IPS-18c (cell line): ENCODE results near the gene ELMO3.
A peak's percentile ranks its signal among the peaks of the same experiment; 100 is the strongest.

Source experiments
- H3K4me3 ChIP-seq: 2 replicates; pipeline ENCODE4 v1.7.0; 2013; ENCODE audit warnings: low read depth, mild to moderate bottlenecking, low read length, moderate library complexity; ENCODE audit not compliant: insufficient read depth
- H3K9me3 ChIP-seq: one replicate; pipeline ENCODE4 v1.6.1; 2013; ENCODE audit warnings: mild to moderate bottlenecking, low read length, moderate library complexity; ENCODE audit not compliant: control insufficient read depth, insufficient read depth

ELMO3 gene

DNA sequence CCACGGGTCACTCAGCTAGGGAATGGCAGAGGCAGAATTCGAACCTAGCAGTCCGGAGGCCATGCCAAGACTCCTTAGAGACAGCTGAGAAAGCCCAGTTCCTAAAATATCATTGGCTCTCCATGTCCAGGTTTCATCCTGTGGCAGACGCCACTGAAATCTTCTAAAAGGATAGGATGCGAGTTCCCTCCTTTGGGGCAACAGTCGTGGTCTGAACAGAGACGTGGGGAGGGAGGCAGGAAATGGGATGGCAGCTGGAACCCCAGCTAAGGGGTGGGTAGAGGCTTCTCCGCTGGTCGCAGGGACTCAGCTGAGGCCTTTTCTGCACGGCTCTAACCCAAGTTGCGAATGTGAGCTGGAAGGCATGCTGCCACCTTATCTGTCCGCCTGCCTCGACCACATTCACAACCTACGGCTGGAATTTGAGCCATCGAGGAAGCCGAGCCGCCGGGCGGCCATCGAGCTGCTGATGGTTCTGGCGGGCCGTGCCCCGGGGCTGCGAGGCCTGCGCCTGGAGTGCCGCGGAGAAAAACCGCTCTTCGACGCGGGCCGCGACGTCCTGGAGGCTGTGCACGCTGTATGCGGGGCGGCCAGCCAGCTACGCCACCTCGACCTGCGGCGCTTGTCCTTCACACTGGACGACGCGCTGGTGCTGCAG is 36.3 kb upstream of the ELMO3 start:
- H3K4me3 ChIP-seq: peak overlapping the region; percentile 43; the same call in 1 of the 2 replicates
- H3K9me3 ChIP-seq: peaks cover 6% of the 10 kb centered on the region

DNA sequence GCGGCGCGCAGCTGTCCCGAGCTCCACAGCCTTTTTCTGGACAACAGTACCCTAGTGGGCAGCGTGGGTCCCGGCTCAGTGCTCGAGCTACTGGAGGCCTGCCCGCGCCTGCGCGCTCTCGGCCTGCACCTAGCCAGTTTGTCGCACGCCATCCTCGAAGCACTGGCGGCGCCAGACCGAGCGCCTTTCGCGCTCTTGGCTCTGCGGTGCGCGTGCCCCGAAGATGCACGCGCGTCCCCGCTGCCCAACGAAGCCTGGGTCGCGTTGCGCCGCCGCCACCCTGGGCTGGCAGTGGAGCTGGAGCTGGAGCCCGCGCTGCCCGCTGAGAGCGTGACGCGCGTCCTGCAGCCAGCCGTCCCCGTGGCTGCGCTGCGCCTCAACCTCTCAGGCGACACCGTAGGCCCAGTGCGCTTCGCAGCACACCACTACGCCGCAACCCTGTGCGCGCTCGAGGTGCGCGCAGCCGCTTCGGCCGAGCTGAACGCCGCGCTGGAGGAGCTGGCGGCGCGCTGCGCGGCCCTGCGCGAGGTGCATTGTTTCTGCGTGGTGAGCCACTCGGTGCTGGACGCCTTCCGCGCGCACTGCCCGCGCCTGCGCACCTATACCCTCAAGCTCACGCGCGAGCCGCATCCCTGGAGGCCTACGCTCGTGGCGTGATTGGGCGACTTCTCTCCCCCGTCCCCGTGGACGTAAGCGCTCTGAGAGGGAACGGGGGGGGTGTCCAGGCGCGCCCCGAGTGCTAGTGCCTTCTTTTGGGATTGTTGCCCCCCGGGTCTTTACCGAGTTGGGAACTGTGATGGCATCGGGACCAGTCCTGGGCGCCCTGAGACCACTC is 35.5 kb upstream of the ELMO3 start:
- Histone ChIP-seq H3K9me3 (peaks cover 6% of the 10 kb centered on the region), H3K4me3 (peak overlapping the region; percentile 43)

DNA sequence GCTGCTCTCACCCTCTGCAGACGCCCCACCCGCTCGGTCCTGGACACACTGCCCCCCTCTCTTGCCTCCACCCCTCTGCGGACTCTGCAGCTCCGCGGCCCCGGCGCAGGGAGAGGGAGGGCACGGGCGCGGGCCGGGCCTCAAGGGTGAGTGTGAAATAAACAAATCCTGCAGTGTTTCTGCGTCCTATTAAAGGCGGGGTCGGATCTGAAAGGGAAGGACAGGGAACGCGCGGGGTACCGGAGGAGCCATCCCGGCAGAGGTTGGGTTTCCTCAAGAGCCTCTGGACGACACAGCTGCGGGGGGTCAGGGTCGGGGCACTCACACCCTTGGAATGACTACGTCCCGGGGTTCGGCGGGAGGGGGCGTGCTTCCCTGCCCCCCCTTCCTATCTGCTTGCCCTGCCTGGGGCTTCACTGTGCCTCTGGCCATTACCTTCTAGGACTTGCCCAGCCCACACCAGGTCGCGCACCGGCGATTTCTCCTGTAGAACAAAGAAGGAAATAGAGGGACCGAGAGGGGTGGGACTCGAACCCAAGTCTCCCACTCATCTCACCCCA is 34.9 kb upstream of the ELMO3 start:
- Histone ChIP-seq H3K9me3 (peaks cover 6% of the 10 kb centered on the region), H3K4me3 (peak overlapping the region; percentile 43; the same call in 1 of the 2 replicates)

DNA sequence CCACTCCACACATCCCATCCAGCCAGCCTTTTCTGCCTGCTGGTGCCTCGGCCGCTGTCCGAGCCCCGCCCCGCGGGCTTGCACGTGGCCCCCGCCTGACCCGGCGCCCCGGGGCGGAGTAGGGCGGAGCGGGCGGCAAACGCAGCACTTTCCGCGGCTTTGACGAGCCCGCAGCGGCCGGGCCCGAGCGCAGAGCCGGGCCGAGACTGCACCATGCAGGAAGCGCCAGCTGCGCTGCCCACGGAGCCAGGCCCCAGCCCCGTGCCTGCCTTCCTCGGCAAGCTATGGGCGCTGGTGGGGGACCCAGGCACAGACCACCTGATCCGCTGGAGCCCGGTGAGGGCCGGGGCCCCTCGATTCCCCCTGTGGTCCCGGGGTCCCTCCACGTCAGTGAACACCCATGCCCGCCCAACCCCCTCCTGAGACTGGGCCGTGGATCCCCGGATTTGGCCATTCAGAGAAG is 34.3 kb upstream of the ELMO3 start, which contains the start of gene HSF4:
HSF4 (plus strand) TSS at position 147 of the 463 bp plus-strand sequence; CDS start at position 214, 67 bp downstream.
- peak within 1 kb of the TSS; percentile 43 for H3K4me3 ChIP-seq

DNA sequence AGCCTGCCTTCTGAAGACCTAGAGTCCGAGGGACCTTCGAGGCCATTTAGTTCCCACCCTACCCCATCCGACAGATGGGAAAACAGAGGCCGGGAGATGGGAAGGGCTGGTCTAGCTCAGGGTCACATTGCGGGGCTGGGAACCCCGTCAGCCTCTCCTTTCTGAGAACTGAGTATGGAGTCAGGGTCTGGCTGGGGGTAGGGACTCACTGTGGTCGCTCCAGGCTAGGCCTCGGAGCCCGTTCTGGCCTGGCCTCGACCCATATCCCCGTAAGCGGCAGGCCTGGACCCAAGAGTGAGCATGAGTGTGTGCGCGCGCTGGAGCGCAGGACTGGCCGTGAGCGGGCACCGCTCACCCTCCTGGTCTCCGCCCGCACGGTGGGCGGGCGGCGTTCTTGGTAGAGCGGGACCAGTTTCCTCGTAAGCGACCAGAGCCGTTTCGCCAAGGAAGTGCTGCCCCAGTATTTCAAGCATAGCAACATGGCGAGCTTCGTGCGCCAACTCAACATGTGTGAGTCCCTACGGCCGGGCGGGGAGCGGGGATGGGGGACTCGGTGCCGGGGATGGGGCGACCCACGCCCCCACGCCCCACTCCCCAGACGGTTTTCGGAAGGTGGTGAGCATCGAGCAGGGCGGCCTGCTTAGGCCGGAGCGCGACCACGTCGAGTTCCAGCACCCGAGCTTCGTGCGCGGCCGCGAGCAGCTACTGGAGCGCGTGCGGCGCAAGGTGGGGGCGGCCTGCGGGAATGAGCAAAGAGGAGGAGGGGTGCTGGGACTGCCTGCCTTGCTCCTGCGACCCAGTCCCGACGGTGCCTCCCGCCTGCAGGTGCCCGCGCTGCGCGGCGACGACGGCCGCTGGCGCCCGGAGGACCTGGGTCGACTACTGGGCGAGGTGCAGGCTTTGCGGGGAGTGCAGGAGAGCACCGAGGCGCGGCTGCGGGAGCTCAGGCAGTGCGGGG is 33.5 kb upstream of the ELMO3 start:
- Histone ChIP-seq H3K9me3 (peaks cover 6% of the 10 kb centered on the region), H3K4me3 (peak overlapping the region; percentile 31)

More for the DNA sequence above, 34.3 kb upstream of the ELMO3 start, which contains the start of gene HSF4:
- peaks cover 6% of the 10 kb centered on the region for H3K9me3 ChIP-seq

DNA sequence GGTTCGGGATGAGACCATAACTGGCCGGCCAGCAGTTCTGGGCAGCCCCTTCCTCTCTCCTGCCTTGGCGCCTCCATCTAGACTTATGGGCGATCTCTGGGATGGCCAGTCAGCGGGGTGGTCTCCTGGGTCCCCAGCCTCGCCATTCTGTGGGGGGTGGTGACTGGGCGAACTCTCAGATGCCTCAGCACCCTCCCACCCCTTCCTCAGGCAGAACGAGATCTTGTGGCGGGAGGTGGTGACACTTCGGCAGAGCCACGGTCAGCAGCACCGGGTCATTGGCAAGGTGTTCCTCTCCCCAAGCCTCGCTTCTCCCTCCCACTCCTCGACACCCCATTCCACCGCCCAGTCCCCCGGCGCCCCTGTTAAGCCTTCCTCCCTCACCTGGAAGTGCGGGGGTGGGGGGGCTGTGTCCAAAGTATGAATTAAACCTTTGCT is 32.8 kb upstream of the ELMO3 start:
- Histone ChIP-seq H3K9me3 (peaks cover 6% of the 10 kb centered on the region), H3K4me3 (no peak overlapping the region)

DNA sequence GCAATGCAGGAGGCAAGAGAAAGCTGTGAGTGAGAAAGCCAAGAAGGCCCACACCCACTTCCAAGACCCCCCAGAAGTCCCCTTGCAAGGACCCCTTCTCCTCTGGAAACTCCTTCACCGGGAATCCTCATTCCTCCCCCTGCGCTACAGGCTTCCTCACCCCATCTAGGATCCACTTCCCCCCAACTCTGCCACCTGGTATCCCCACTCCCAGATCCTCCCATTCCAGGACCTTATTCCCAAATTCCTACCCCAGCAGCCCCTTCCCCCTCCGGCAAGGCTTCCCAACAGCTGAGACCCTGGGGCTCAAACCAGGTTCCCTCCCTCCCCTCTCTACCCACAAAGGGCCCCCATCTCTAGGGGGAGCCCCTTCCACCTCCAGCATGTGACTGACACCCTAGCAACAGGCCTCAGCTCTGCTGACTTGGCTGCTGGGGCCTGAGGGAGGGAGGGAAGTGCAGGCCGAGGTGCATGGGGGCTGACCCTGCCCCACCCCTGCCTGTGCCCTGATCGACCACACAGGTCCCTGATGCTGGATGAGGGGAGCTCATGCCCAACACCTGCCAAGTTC is 32.2 kb upstream of the ELMO3 start:
- no peak overlapping the region for H3K4me3 ChIP-seq
- H3K9me3 ChIP-seq: peaks cover 6% of the 10 kb centered on the region

DNA sequence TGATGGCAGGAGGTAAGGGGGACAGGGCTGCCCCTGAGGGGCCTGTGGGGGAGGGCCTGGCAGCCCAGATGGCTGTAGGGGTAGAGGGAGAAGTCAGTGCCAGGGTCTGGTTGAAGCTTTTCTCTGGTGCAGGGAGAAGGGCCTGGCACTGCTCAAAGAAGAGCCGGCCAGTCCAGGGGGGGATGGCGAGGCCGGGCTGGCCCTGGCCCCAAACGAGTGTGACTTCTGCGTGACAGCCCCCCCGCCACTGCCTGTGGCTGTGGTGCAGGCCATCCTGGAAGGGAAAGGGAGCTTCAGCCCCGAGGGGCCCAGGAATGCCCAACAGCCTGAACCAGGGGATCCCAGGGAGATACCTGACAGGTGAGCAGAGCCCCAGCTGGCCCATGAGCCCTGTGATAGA is 31.3 kb upstream of the ELMO3 start:
- Histone ChIP-seq H3K4me3 (no peak overlapping the region), H3K9me3 (peaks cover 6% of the 10 kb centered on the region)

DNA sequence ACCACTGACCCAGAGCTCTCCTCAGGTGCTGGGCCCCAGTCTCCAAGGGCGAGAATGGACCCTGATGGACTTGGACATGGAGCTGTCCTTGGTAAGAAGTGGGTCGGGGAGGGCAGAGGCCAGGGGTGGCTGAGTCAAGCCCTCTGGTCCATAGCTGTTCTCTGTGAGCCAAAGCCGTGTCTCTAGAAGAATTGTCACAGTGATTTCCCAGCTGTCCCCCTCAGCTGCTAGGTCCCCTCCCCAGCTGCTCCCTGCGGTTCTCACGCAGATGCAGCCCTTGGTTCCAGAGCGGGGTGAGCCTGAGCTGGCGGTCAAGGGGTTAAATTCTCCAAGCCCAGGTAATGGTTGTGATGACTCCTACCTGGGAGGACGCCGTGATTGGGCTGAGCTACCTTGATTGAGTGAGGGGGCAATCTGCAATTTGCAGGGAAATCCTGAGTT is 29.9 kb upstream of the ELMO3 start:
- peaks cover 3% of the 10 kb centered on the region for H3K9me3 ChIP-seq
- H3K4me3 ChIP-seq: peak overlapping the region; percentile 64

DNA sequence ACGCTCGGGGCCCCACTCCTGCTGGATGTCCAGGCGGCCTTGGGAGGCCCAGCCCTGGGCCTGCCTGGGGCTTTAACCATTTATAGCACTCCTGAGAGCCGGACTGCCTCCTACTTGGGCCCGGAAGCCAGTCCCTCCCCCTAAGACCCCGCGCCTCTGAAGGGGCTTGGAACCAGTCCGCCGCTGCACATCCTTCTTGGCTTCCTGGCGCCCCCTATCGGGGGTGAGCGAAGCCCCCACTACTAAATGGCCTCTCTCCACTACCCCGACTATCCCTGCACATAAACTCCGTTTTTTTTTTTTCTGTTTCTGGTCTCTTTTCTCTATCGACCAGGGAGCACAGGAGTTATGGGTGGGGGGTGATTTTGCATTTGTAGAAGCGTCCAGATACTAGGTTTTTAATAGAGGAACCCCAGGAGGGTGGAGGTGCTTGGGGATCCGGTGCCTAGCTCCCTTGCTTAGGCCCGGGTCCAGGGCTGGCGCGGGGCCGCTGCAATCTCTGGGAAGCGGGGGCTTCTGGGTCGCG is 29.2 kb upstream of the ELMO3 start:
- Histone ChIP-seq H3K4me3 (peak overlapping the region; percentile 64), H3K9me3 (peaks cover 3% of the 10 kb centered on the region)

DNA sequence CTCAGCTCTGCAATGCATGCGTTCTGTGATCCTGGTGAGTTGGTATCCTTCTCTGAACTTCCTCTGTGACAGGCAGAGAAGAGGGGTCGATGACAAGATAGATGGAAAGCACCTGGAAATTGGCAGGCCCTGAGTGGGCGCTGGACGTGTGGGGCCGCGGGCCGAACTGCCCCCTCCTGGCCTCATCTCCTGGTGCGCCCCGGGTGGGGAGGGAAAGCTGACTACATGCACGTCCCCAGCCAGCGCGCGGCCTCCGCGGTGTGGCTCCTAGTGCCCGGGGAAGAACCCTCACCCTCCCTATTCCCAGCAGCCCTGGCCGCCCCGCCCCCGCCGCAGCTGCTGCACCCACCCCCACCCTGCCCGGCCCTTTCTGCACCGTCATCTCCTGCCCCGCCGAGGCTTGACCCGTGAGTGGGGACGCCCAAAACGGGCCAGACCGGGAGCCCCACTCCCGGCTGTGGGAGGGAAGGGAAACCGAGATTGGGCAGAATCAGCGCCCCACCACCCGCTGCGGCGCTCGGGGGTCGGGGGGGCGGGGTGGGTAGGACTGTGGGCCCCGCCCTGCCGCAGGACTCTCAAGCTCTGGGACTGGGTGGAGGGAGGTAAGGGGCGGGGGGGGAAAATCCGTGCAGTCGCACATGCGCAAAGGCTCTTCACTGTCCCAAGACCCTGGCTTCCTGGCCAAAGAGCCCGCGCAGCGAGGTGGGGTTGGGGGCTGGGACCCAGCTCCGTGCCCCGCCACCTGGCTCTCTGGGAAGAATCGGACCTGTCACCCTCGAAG is 28.6 kb upstream of the ELMO3 start, which contains the start of gene NOL3:
NOL3 (plus strand) TSS at position 371 of the 781 bp plus-strand sequence.
- H3K4me3 ChIP-seq: peak within 1 kb of the TSS; percentile 64

DNA sequence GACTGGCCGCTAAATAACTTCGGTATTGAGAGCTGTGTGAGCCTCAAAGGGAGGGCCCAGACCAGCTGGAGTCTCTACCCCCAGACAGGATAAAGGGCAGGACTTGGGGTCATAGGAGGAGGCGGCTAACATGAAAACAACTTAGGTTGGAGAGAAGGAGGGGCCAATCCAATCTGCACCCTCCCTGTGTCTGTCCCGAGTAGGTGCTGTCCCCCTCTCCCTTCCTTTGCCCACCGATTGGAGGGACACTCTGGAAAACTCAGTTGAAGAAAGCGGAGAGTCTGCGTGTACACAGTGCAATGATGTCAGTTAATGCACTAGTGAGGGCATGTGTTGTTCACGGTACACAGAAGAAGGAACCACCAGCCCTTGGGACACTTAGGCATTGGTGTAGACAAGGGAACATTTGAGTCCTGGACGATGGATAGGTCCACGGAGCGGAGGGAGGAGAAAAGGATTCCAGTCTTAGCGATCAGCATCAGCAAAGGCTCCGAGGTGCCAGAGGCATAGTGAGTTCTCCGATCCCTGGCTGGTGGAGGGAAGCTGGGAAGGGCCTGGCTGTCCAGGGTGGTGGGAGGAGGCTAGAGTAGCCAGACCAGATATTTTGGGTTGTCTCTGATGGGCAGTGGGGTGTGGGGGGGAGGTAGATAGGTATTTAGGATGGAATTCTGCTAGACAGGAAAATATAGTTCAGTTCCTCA is 27.8 kb upstream of the ELMO3 start:
- H3K9me3 ChIP-seq: no peaks in the 10 kb centered on the region
- H3K4me3 ChIP-seq: peak overlapping the region; percentile 64

More for the DNA sequence above, 28.6 kb upstream of the ELMO3 start, which contains the start of gene NOL3:
- no peaks in the 10 kb centered on the region for H3K9me3 ChIP-seq

DNA sequence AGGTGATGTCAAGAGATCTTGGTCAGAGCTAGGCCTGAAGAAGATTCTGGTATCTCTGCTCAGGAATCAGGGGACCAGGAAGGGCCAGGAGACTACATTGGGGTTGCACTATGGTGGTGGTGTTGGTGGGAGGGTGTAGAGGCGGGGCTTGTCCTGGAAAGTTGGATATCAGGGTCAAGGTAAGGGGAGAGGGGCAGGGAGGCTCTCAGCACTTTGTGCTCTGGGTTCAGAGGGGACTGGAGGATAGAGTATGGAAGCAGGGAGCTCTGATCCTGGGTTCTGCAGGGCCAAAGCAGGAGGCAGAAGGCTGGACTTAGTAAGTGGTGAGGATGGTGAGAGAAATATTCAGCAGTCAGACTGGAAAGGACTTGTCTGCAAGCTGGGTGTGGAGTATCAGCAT is 25.6 kb upstream of the ELMO3 start:
- Histone ChIP-seq H3K9me3 (no peaks in the 10 kb centered on the region), H3K4me3 (no peak overlapping the region)

DNA sequence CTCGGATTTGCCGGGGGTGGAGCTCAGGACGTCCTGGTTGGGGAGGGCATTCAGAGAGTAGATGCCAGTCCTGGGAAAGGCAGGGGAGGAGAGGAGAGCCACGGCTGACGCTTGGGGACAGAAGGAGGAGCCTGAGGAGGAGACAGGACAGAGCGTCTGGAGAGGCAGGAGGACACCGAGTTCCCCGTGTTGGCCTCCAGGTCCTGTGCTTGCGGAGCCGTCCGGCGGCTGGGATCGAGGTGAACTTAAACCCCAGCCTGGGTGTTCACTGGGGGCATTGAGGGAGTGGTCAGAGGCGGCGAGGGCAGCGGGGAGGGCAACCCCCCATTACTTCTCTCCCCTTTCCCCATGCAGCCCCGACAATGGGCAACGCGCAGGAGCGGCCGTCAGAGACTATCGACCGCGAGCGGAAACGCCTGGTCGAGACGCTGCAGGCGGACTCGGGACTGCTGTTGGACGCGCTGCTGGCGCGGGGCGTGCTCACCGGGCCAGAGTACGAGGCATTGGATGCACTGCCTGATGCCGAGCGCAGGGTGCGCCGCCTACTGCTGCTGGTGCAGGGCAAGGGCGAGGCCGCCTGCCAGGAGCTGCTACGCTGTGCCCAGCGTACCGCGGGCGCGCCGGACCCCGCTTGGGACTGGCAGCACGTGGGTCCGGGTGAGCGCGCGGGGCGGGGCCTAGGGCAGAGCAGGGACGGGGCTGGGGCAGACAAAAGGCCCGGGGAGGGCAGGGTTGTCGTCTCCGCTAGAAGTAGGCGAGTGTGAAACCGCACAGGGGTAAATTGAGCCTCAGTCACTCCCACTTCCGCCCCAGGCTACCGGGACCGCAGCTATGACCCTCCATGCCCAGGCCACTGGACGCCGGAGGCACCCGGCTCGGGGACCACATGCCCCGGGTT is 24.9 kb upstream of the ELMO3 start:
- peak overlapping the region; percentile 47 for H3K4me3 ChIP-seq
- no peaks in the 10 kb centered on the region for H3K9me3 ChIP-seq
